Epithelial cell of proximal tubule (primary cell): Measurements from ENCODE around the gene PLB1. TPM values are rescaled to one million over a fixed set of nuclear protein-coding genes. Genes with fewer than 3 reads are reported as not detected.
A peak's percentile ranks its signal among the peaks of the same experiment; 100 is the strongest.

Source experiments
- DNase-seq: peaks from one replicate; pipeline ENCODE4 v3.0.0-alpha.2; 2011; ENCODE audit warnings: low read depth
- H3K4me3 ChIP-seq: 2 replicates; pipeline ENCODE4 v1.5.1; 2011; ENCODE audit warnings: low read depth, mild to moderate bottlenecking, low read length
- total RNA-seq: library from RNA; depleted of rRNA; stranded (reverse); fragments of >200 nt; gene quantifications from 2 replicates; pipeline ENCODE4 v1.2.3, GENCODE V29; 2015
- TF ChIP-seq, protein P1 (sequence below): conservative IDR thresholded peaks from 2 replicates; pipeline ENCODE4 v1.5.1; 2012; ENCODE audit warnings: low read depth, mild to moderate bottlenecking, low read length

PLB1 gene
- total RNA-seq, 1 donor from 2014 or later: 2.1 TPM

DNA sequence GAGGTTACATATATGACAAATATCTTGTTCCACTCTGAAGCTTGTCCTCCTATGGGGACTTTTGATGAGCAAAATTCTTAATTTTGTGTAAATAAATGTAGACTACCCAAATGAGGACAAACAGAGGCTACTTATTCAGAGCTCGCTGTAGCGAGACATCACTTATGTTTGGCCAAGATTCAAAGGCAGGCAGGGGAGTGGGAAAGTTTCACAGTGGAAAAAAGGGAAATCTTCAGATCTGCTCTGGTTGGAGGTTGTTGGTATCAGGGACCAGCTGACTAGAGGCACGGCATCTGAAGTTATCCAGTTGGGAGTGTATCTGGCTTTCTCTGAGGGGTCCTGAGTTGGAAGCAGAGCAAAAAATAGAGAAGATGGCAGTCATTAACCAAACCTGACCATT, 1.3 kb downstream of the PLB1 start:
- TF ChIP-seq, protein P1, sequence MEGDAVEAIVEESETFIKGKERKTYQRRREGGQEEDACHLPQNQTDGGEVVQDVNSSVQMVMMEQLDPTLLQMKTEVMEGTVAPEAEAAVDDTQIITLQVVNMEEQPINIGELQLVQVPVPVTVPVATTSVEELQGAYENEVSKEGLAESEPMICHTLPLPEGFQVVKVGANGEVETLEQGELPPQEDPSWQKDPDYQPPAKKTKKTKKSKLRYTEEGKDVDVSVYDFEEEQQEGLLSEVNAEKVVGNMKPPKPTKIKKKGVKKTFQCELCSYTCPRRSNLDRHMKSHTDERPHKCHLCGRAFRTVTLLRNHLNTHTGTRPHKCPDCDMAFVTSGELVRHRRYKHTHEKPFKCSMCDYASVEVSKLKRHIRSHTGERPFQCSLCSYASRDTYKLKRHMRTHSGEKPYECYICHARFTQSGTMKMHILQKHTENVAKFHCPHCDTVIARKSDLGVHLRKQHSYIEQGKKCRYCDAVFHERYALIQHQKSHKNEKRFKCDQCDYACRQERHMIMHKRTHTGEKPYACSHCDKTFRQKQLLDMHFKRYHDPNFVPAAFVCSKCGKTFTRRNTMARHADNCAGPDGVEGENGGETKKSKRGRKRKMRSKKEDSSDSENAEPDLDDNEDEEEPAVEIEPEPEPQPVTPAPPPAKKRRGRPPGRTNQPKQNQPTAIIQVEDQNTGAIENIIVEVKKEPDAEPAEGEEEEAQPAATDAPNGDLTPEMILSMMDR: no peak
- no peak for DNase-seq
- no peak overlapping the region for H3K4me3 ChIP-seq

DNA sequence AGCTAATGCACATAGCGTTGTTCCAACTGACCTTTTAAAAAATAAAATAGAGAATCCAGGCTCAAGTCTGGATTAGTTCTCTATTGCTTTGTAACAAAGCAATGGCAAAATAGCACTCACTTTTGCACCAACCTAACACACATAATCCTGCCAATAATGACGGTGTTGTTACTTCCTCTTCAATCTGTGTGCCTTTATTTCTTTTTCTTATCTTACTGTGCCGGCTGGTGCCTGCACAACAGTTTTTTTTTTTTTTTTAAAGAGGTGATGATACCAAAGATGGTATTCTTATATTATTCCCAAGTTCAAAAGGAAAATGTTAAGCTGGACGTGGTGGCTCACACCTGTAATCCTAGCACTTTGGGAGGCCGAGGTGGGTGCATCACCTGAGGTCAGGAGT, 3.4 kb downstream of the PLB1 start:
- TF ChIP-seq, protein P1: no peak
- no peak overlapping the region for H3K4me3 ChIP-seq
- no peak for DNase-seq

DNA sequence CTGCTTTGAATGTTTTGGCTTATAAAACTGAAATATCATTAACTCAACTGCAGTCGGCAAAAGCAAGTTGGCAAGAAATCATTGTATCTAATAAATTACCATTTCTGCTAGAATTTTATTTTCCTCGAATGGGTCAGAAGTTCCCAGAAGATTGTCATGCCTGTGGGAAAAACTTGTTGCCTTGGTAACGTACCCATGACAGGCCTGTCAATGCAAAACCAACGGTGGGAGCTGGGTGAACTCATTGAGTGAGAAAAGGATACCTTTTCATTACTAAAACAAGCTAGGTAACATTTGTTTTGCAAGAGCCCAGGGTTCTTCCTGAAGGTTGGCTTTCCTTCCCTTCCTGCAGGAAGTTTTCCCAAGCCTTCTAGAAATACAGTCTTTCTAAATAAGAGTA, 9.5 kb downstream of the PLB1 start:
- no peak for DNase-seq
- no peak overlapping the region for H3K4me3 ChIP-seq
- TF ChIP-seq, protein P1: no peak

DNA sequence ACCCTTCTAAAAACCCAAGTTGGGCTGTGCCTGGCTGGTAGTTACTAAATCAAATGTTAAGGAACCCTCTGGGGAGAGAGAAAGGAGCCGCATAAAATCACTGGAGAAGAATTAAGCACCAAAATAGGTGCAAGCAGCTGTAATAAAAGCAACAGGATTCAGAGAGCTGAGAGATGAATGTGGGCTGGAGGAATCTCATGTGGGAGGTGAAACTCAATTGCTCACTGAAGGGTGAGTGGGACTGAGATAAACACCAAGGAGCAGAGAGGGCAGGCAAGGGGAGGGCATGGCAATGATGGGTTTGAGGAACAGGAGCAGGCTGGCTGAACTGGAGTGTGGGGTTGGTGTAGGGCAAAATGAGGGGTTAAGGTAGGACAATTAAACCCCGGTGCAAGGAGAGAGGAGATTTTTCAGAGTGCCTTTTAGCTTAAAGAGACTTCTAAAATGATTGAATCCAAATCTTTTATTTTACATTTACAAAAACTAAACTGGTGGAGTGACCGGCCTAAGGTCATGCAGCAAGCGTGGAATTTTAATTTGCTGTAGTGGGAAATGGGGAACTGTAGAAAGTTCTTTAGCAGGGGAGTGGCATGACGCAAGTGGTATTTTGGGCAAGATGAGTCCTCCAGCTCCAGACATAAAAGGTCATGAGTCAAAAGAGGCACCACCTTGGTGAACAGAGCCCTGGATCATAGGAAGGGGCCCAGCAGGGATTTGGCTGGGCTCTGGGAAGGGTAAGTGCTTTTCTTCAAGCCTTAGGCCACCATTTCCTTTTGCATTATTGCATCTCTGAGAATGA, 10.5 kb downstream of the PLB1 start:
- H3K4me3 ChIP-seq: no peak overlapping the region
- DNase-seq: no peak
- TF ChIP-seq, protein P1: no peak

DNA sequence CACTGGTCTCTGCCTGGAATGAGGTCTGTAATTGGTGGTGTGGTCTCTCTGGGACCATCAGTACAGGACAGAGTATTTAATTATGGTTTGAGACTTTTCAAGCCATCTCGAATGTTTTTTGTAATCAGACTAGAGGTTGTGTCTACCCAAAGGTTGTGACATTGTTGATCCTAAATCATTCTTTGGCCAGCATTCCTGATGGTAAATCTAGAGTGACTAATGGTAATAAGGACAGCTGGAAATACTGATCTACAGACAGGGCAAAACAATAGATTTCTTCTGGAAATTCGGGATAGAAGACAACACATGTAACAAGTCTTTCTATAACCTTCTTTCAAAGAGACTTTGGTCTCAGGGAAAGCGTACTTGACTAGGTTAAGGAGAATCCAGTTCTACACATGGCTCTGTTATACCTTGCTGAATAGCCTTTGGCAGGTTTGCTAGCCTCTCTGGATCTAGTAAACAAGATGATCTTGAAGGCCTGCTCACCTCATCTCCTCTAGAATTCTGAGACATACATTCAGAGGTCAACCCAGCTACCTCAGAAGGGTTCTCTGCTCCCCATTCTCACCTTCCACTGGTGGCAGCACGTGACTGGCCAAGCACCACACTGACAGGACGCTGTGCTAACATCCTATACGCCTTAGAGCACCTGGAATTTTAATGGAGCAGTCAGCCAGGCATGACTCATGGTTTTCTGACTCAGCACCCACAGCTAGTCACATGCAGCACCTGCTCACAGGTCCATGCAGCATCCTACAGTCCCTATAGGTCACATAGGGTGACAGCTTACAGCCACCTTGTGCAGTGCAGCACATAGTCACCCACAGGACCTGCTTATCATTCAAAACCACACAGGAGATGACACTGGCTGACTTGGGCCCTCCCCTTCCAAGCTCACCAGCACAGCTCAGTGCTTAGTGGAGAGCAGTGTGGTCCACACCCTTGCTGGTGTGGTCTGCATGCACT, 12.2 kb downstream of the PLB1 start:
- TF ChIP-seq, protein P1: no peak
- DNase-seq: peak; percentile 90
- H3K4me3 ChIP-seq: no peak overlapping the region

DNA sequence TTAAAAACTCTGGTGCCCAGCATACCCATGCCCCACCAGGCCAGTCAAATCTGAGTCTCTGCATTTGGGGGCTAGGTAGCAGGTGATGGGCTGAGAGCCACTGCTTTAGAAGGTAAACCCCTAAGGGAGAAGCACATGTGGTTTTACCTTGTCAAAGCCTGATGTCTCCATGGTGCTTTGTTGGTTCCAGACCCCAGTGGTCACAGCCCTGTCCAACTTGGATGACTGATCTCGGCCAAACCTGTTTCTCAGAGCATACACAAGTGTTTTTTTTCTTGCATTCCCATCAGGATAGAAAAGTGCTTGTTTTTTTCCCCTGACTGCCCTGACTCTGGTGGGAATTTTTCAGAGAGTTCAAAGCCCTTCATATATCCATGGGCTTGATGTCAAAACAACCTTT, 13.5 kb downstream of the PLB1 start:
- TF ChIP-seq, protein P1: no peak
- no peak for DNase-seq

More for the DNA sequence above, 13.5 kb downstream of the PLB1 start:
- H3K4me3 ChIP-seq: no peak overlapping the region
